Kidney epithelial cell (primary cell): ENCODE data around the gene CCL19. TPM values are rescaled to one million over a fixed set of nuclear protein-coding genes. Genes with fewer than 3 reads are reported as not detected.
A peak's percentile ranks its signal among the peaks of the same experiment; 100 is the strongest.

Experiments
- DNase-seq: peaks from one replicate; pipeline ENCODE4 v3.0.0-alpha.2; 2010; ENCODE audit warnings: low read depth
- H3K27me3 ChIP-seq: 2 replicates; pipeline ENCODE4 v1.6.0; 2011; ENCODE audit warnings: low read length; ENCODE audit not compliant: control insufficient read depth, insufficient read depth
- H3K36me3 ChIP-seq: 2 replicates; pipeline ENCODE4 v1.5.1; 2011; ENCODE audit warnings: low read length; ENCODE audit not compliant: control insufficient read depth, insufficient read depth
- H3K4me3 ChIP-seq: 2 replicates; pipeline ENCODE4 v1.5.1; 2011; ENCODE audit warnings: low read depth, mild to moderate bottlenecking, control low read depth, low read length
- CTCF ChIP-seq: IDR thresholded peaks from 2 replicates; pipeline ENCODE4 v1.5.1; 2011; ENCODE audit warnings: mild to moderate bottlenecking, moderate library complexity, low read length, control low read depth, inconsistent platforms; ENCODE audit not compliant: insufficient read depth, poor library complexity, severe bottlenecking
- total RNA-seq: library from RNA; depleted of rRNA; stranded (reverse); fragments of >200 nt; gene quantifications from 2 replicates; pipeline ENCODE4 v1.2.3, GENCODE V29; 2015

The CCL19 gene
- total RNA-seq, 1 donor from 2014 or later: not detected

GRCh38 chr9:34651876-34652601, 39.0 kb downstream of the CCL19 start, which contains the start of gene IL11RA:
Gene IL11RA (plus strand): TSS chr9:34652185. CDS start chr9:34655218, 3,033 bp downstream.
- H3K4me3 ChIP-seq: peak within 1 kb of the TSS; percentile 33
- no peak for DNase-seq
- no peak for TF ChIP-seq CTCF

GRCh38 chr9:34651321-34651720, 39.8 kb downstream of the CCL19 start:
- no peak for TF ChIP-seq CTCF
- no peak for DNase-seq
- H3K36me3 ChIP-seq: no peaks in the 10 kb centered on the region
- H3K27me3 ChIP-seq: no peaks in the 10 kb centered on the region
- H3K4me3 ChIP-seq: peak overlapping the region; percentile 33

More at GRCh38 chr9:34651876-34652601, 39.0 kb downstream of the CCL19 start, which contains the start of gene IL11RA:
- H3K36me3 ChIP-seq: no peaks in the 10 kb centered on the region
- H3K27me3 ChIP-seq: no peaks in the 10 kb centered on the region

GRCh38 chr9:34650816-34651215, 40.3 kb downstream of the CCL19 start:
- DNase-seq: no peak
- TF ChIP-seq CTCF: no peak
- Histone ChIP-seq H3K27me3 (no peaks in the 10 kb centered on the region), H3K4me3 (no peak overlapping the region), H3K36me3 (no peaks in the 10 kb centered on the region)

GRCh38 chr9:34648673-34649072, 42.4 kb downstream of the CCL19 start:
- no peak for TF ChIP-seq CTCF
- Histone ChIP-seq H3K27me3 (no peaks in the 10 kb centered on the region), H3K36me3 (no peaks in the 10 kb centered on the region), H3K4me3 (no peak overlapping the region)
- no peak for DNase-seq

GRCh38 chr9:34647651-34648050, 43.4 kb downstream of the CCL19 start:
- Histone ChIP-seq H3K27me3 (no peaks in the 10 kb centered on the region), H3K36me3 (no peaks in the 10 kb centered on the region), H3K4me3 (peak overlapping the region; percentile 61)
- TF ChIP-seq CTCF: no peak
- no peak for DNase-seq

- no peaks in the 10 kb centered on the region for H3K27me3 ChIP-seq
- TF ChIP-seq CTCF: no peak
- no peak for DNase-seq
- peak overlapping the region; percentile 61 for H3K4me3 ChIP-seq
- H3K36me3 ChIP-seq: no peaks in the 10 kb centered on the region
Measured at GRCh38 chr9:34647084-34647403, 44.0 kb downstream of the CCL19 start.
